HG03060 (cell line): ENCODE results near the gene KRAS.
A peak's percentile ranks its signal among the peaks of the same experiment; 100 is the strongest.

ENCODE experiments used
- ATAC-seq: cut with Tn5 transposase; IDR thresholded peaks from one replicate; pipeline ENCODE4 v1.9.1; 2021; ENCODE audit warnings: low read depth, moderate number of reproducible peaks; ENCODE audit not compliant: unreplicated experiment

The KRAS gene

GRCh38 chr12:25200703-25201102, 50.0 kb downstream of the KRAS start:
- no peak for ATAC-seq

GRCh38 chr12:25197608-25198007, 53.1 kb downstream of the KRAS start:
- ATAC-seq: no peak

GRCh38 chr12:25195056-25195971, 55.4 kb downstream of the KRAS start, which contains the start of the genes DNAI7 and ETFRF1:
TSS of gene DNAI7 (minus strand) at chr12:25195160. CDS start at chr12:25195078, 82 bp downstream.
TSS of gene ETFRF1 (plus strand) at chr12:25195237. CDS start at chr12:25203957, 8,720 bp downstream.
- ATAC-seq: peak; percentile 62

GRCh38 chr12:25194722-25195055, 56.0 kb downstream of the KRAS start:
- no peak for ATAC-seq

- no peak for ATAC-seq
Observed at GRCh38 chr12:25194214-25194613, 56.5 kb downstream of the KRAS start.

GRCh38 chr12:25190793-25191192, 59.9 kb downstream of the KRAS start:
- no peak for ATAC-seq

- no peak for ATAC-seq
Observed at GRCh38 chr12:25189656-25190055, 61.1 kb downstream of the KRAS start.

- ATAC-seq: no peak
Observed at GRCh38 chr12:25187781-25188180, 62.9 kb downstream of the KRAS start.

- ATAC-seq: no peak
Observed at GRCh38 chr12:25186788-25187402, 63.8 kb downstream of the KRAS start.

- ATAC-seq: no peak
Observed at GRCh38 chr12:25186038-25186787, 64.5 kb downstream of the KRAS start.

- no peak for ATAC-seq
Observed at GRCh38 chr12:25184132-25184531, 66.6 kb downstream of the KRAS start.

- ATAC-seq: no peak
Observed at GRCh38 chr12:25182765-25183164, 68.0 kb downstream of the KRAS start.

GRCh38 chr12:25162866-25163265, 87.9 kb downstream of the KRAS start:
- no peak for ATAC-seq

GRCh38 chr12:25156061-25156460, 94.7 kb downstream of the KRAS start:
- no peak for ATAC-seq

- ATAC-seq: peak; percentile 43
Observed at GRCh38 chr12:25155022-25155576, 95.6 kb downstream of the KRAS start.
